Stimulated activated CD4-positive, alpha-beta T cell treated with anti-CD3 and anti-CD28 coated beads, Interleukin-1b, Interleukin-23, amount 100 ng/mL, for 24 hours (primary cell): ENCODE data around the gene ANAPC5.
"Not testable (repeated sequence)": the region's sequence is repeated elsewhere in the genome, so short reads cannot be mapped to it uniquely, and the experiment has no call there.

ENCODE experiments used
- DNase-seq, 4 experiments: peaks; one replicate each; pipeline ENCODE4 v3.0.0-alpha.2; 2020; ENCODE audit warnings: low read depth in 4 of 4, low spot score in 1 of 4

ANAPC5 gene

GRCh38 chr12:121323908-121324307, 28.3 kb downstream of the ANAPC5 start:
- DNase-seq, result no peak

- DNase-seq, result no peak
Measured at GRCh38 chr12:121318121-121318520, 34.1 kb downstream of the ANAPC5 start.

GRCh38 chr12:121314431-121314830, 37.8 kb downstream of the ANAPC5 start:
- no peak for DNase-seq

GRCh38 chr12:121310231-121310630, 42.0 kb downstream of the ANAPC5 start:
- DNase-seq, result not testable (repeated sequence)

GRCh38 chr12:121307397-121307796, 44.8 kb downstream of the ANAPC5 start:
- DNase-seq, result not testable (repeated sequence)

GRCh38 chr12:121304306-121304705, 47.9 kb downstream of the ANAPC5 start:
- DNase-seq, result no peak

- DNase-seq, result no peak
Measured at GRCh38 chr12:121301876-121302275, 50.3 kb downstream of the ANAPC5 start.

GRCh38 chr12:121300083-121300819, 52.0 kb downstream of the ANAPC5 start:
- no peak for DNase-seq

- no peak for DNase-seq
Measured at GRCh38 chr12:121299662-121300061, 52.5 kb downstream of the ANAPC5 start.

- DNase-seq, result not testable (repeated sequence)
Measured at GRCh38 chr12:121298411-121298810, 53.8 kb downstream of the ANAPC5 start.

- peak; percentile 20 to 56 (median 47) for DNase-seq
Measured at GRCh38 chr12:121297435-121297991, 54.7 kb downstream of the ANAPC5 start.

GRCh38 chr12:121296618-121297434, 55.4 kb downstream of the ANAPC5 start, which contains the start of gene CAMKK2:
Gene CAMKK2, minus strand, starts transcription at chr12:121296709. Its CDS starts 22,183 bp downstream, at chr12:121274526.
- peak; percentile 69 to 82 (median 74) for DNase-seq

GRCh38 chr12:121295746-121296617, 56.2 kb downstream of the ANAPC5 start:
- DNase-seq, result peak in 2 of 4 experiments; percentile 10 to 12

GRCh38 chr12:121295116-121295745, 57.0 kb downstream of the ANAPC5 start:
- DNase-seq, result peak in 2 of 4 experiments; percentile 3 to 4

GRCh38 chr12:121294151-121294889, 57.9 kb downstream of the ANAPC5 start:
- no peak for DNase-seq

GRCh38 chr12:121293603-121294002, 58.6 kb downstream of the ANAPC5 start:
- DNase-seq, result no peak

GRCh38 chr12:121290410-121290809, 61.8 kb downstream of the ANAPC5 start:
- DNase-seq, result no peak

GRCh38 chr12:121289962-121290361, 62.2 kb downstream of the ANAPC5 start:
- no peak for DNase-seq

- no peak for DNase-seq
Measured at GRCh38 chr12:121288986-121289385, 63.2 kb downstream of the ANAPC5 start.
